ENCODE data around the gene HLCS. TPM values are rescaled to one million over a fixed set of nuclear protein-coding genes. Genes with fewer than 3 reads are reported as not detected.

Gene HLCS
- total and polyA plus RNA-seq, 10 of the 15 experiments (the other 5 are each of a cell fraction or from before 2014, with no cell fraction given): 1.5 to 12.7 (median 9.6) TPM

DNA sequence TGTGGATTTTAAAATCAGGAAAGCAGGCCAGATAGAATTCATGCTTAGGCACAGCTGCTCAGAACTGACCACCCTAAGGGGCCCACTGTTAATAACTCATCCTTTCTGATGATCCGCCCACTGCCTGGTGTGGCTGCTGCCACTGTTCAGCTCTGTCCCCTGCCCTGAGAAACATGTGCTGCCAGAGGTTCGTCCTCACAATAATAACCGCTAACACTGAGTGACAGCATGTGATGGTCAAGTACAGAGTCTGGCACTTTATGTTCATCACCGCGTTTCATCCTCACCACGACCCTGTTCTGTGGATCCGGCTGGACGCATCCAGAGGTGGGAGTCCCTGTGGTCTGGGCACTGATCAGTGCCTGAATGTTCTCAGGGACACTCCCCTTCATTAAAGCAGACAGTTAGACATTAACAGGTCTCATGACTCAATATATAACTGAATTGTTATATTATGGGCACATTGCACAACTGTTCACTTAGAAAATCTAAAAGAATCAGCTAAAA lies 159.0 kb downstream of the HLCS start:
- Histone ChIP-seq H3K79me2 (ENCODE audit: control insufficient read depth, insufficient read depth, low read length) (no peaks in the 10 kb centered on the region), H2AFZ (ENCODE audit: control insufficient read depth, low read depth, low read length) (no peak overlapping the region), H3K4me1 (ENCODE audit: control insufficient read depth, insufficient read depth, low read length) (no peaks in the 10 kb centered on the region), H3K36me3 (ENCODE audit: control insufficient read depth in 2 of 2, insufficient read depth in 2 of 2, low read length in 1 of 2) (no peaks in the 10 kb centered on the region), H3K9me3 (replicated peaks; ENCODE audit: control insufficient read depth, insufficient read depth, low read length) (no peaks in the 10 kb centered on the region), H3K27me3 (replicated peaks in 1 of 2; ENCODE audit: control insufficient read depth in 2 of 2, insufficient read depth in 2 of 2, low read length in 1 of 2) (no peaks in the 10 kb centered on the region), H3K4me2 (ENCODE audit: control insufficient read depth, insufficient read depth) (no peak overlapping the region), H3K4me3 (no peak overlapping the region), H3K9ac (ENCODE audit: control insufficient read depth, insufficient read depth, low read length) (no peak overlapping the region), H4K20me1 (ENCODE audit: control insufficient read depth, insufficient read depth) (no peaks in the 10 kb centered on the region), H3K27ac (ENCODE audit: control insufficient read depth, insufficient read depth) (no peak overlapping the region)
- ChIA-PET SMC1A (ENCODE audit: uncharacterized antibody, unreplicated experiment) (no interaction called here), RAD21 (ENCODE audit: unreplicated experiment) (no interaction called here), CTCF (no interaction called here), POLR2A (no interaction called here)
- in situ Hi-C loops (cut with MboI) (no loop called here), intact Hi-C loops (cut with micrococcal nuclease; ENCODE audit: unreplicated experiment) (no loop called here)
- TF ChIP-seq, protein P1, sequence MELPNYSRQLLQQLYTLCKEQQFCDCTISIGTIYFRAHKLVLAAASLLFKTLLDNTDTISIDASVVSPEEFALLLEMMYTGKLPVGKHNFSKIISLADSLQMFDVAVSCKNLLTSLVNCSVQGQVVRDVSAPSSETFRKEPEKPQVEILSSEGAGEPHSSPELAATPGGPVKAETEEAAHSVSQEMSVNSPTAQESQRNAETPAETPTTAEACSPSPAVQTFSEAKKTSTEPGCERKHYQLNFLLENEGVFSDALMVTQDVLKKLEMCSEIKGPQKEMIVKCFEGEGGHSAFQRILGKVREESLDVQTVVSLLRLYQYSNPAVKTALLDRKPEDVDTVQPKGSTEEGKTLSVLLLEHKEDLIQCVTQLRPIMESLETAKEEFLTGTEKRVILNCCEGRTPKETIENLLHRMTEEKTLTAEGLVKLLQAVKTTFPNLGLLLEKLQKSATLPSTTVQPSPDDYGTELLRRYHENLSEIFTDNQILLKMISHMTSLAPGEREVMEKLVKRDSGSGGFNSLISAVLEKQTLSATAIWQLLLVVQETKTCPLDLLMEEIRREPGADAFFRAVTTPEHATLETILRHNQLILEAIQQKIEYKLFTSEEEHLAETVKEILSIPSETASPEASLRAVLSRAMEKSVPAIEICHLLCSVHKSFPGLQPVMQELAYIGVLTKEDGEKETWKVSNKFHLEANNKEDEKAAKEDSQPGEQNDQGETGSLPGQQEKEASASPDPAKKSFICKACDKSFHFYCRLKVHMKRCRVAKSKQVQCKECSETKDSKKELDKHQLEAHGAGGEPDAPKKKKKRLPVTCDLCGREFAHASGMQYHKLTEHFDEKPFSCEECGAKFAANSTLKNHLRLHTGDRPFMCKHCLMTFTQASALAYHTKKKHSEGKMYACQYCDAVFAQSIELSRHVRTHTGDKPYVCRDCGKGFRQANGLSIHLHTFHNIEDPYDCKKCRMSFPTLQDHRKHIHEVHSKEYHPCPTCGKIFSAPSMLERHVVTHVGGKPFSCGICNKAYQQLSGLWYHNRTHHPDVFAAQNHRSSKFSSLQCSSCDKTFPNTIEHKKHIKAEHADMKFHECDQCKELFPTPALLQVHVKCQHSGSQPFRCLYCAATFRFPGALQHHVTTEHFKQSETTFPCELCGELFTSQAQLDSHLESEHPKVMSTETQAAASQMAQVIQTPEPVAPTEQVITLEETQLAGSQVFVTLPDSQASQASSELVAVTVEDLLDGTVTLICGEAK (IDR thresholded peaks at IDR 0.05; ENCODE audit: borderline replicate concordance): no peak
- no peak for TF ChIP-seq MYC (IDR thresholded peaks at IDR 0.05; ENCODE audit: insufficient read depth, insufficient read length, insufficient replicate concordance, low read length, severe bottlenecking)
- TF ChIP-seq NR2C2 (IDR thresholded peaks at IDR 0.05; ENCODE audit: borderline replicate concordance, control insufficient read depth, insufficient read length, low read depth): no peak
- TF ChIP-seq CBFB (IDR thresholded peaks at IDR 0.05; ENCODE audit: low read depth): no peak
- TF ChIP-seq MTA2 (IDR thresholded peaks at IDR 0.05; ENCODE audit: low read depth): no peak
- no peak for TF ChIP-seq ZNF274 (IDR thresholded peaks at IDR 0.05; ENCODE audit: insufficient read depth, insufficient read length)
- no peak for TF ChIP-seq MEF2B (IDR thresholded peaks at IDR 0.05; ENCODE audit: partially characterized antibody, poor library complexity, severe bottlenecking)
- no peak for TF ChIP-seq NFXL1 (IDR thresholded peaks at IDR 0.05; ENCODE audit: borderline replicate concordance)
- TF ChIP-seq, protein P2, sequence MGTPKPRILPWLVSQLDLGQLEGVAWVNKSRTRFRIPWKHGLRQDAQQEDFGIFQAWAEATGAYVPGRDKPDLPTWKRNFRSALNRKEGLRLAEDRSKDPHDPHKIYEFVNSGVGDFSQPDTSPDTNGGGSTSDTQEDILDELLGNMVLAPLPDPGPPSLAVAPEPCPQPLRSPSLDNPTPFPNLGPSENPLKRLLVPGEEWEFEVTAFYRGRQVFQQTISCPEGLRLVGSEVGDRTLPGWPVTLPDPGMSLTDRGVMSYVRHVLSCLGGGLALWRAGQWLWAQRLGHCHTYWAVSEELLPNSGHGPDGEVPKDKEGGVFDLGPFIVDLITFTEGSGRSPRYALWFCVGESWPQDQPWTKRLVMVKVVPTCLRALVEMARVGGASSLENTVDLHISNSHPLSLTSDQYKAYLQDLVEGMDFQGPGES (IDR thresholded peaks at IDR 0.05): no peak
- TF ChIP-seq SPI1 (IDR thresholded peaks at IDR 0.05; ENCODE audit: borderline replicate concordance, insufficient read depth, low read depth, low read length): no peak
- no peak for TF ChIP-seq IKZF1 (conservative IDR thresholded peaks at IDR 0.05)
- TF ChIP-seq, protein P3, sequence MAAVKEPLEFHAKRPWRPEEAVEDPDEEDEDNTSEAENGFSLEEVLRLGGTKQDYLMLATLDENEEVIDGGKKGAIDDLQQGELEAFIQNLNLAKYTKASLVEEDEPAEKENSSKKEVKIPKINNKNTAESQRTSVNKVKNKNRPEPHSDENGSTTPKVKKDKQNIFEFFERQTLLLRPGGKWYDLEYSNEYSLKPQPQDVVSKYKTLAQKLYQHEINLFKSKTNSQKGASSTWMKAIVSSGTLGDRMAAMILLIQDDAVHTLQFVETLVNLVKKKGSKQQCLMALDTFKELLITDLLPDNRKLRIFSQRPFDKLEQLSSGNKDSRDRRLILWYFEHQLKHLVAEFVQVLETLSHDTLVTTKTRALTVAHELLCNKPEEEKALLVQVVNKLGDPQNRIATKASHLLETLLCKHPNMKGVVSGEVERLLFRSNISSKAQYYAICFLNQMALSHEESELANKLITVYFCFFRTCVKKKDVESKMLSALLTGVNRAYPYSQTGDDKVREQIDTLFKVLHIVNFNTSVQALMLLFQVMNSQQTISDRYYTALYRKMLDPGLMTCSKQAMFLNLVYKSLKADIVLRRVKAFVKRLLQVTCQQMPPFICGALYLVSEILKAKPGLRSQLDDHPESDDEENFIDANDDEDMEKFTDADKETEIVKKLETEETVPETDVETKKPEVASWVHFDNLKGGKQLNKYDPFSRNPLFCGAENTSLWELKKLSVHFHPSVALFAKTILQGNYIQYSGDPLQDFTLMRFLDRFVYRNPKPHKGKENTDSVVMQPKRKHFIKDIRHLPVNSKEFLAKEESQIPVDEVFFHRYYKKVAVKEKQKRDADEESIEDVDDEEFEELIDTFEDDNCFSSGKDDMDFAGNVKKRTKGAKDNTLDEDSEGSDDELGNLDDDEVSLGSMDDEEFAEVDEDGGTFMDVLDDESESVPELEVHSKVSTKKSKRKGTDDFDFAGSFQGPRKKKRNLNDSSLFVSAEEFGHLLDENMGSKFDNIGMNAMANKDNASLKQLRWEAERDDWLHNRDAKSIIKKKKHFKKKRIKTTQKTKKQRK (IDR thresholded peaks at IDR 0.05; ENCODE audit: low read depth, low read length): no peak
- TF ChIP-seq, protein P4, sequence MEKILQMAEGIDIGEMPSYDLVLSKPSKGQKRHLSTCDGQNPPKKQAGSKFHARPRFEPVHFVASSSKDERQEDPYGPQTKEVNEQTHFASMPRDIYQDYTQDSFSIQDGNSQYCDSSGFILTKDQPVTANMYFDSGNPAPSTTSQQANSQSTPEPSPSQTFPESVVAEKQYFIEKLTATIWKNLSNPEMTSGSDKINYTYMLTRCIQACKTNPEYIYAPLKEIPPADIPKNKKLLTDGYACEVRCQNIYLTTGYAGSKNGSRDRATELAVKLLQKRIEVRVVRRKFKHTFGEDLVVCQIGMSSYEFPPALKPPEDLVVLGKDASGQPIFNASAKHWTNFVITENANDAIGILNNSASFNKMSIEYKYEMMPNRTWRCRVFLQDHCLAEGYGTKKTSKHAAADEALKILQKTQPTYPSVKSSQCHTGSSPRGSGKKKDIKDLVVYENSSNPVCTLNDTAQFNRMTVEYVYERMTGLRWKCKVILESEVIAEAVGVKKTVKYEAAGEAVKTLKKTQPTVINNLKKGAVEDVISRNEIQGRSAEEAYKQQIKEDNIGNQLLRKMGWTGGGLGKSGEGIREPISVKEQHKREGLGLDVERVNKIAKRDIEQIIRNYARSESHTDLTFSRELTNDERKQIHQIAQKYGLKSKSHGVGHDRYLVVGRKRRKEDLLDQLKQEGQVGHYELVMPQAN (conservative IDR thresholded peaks at IDR 0.05): no peak
- DNase-seq (ENCODE audit: low read depth, low spot score): no peak
- BruUV-seq (replicated peaks): no TSS peak
- WGBS (ENCODE audit: insufficient coverage, insufficient replicate concordance, low lambda C conversion rate, missing lambda C conversion rate): 83% methylated on average over 8 of the region's 8 CpGs
- FAIRE-seq: no peak
- no peak for ATAC-seq

All from GM12878 (cell line).